ENCODE measurements around the gene NCAPG2. TPM values are rescaled to one million over a fixed set of nuclear protein-coding genes. Genes with fewer than 3 reads are reported as not detected.

The NCAPG2 gene
- total and polyA plus RNA-seq, 10 of the 15 experiments (the other 5 are each of a cell fraction or from before 2014, with no cell fraction given), result 11.2 to 78.2 (median 49.2) TPM

DNA sequence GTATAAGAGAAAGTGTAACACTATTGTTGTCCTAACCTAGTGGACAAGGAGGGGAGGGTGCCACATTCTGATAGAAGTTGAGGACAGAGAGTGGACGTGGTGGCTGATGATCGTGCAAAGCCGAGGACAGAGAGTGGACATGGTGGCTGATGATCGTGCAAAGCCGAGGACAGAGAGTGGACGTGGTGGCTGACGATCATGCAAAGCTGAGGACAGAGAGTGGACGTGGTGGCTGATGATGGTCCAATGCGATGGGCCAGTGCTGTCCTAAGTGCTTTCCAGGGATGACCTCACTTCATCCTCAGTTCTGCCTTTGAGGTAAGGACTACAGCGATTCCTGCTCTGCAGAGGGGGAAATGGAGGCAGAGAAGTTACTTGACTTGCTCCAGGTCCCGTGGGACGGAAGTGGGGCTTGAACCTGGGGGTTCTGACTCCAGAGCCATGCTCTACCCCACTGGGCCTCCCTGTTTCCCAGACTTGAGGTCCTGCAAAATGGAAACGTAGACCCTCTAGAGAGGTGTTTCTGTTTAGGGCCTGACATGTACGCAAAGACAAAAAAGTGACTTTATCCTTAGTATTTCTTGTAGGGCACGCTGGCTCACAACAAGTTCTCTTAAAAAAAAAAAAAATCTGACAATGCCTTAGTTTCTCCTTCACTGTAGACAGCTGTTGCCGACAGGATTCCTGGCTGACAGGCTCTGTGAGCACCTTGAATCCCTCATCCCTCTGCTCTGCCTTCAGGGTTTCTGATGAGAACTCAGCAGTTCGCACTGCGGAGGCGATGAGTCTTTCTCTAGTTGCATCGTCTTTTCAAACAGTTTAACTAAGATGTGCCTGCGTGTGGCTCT is 20.3 kb upstream of the NCAPG2 start:
- no peak overlapping the region for H2AFZ ChIP-seq (ENCODE audit: control insufficient read depth, low read depth, low read length)
- CTCF ChIA-PET, result no interaction called here
- no peaks in the 10 kb centered on the region for H3K4me1 ChIP-seq (ENCODE audit: control insufficient read depth, insufficient read depth, low read length)
- no peaks in the 10 kb centered on the region for H3K9me3 ChIP-seq (replicated peaks; ENCODE audit: control insufficient read depth, insufficient read depth, low read length)
- H3K4me3 ChIP-seq, result no peak overlapping the region
- no peak for TF ChIP-seq NRF1 (conservative IDR thresholded peaks at IDR 0.05; ENCODE audit: low read depth, low read length)
- TF ChIP-seq IKZF1 (conservative IDR thresholded peaks at IDR 0.05), result no peak
- TF ChIP-seq FOS (IDR thresholded peaks at IDR 0.05; ENCODE audit: borderline replicate concordance, extremely low read depth, insufficient read length), result no peak
- no peak for TF ChIP-seq BRCA1 (IDR thresholded peaks at IDR 0.05; ENCODE audit: low read depth, low read length)
- TF ChIP-seq YBX1 (IDR thresholded peaks at IDR 0.05), result no peak
- TF ChIP-seq, protein P1, sequence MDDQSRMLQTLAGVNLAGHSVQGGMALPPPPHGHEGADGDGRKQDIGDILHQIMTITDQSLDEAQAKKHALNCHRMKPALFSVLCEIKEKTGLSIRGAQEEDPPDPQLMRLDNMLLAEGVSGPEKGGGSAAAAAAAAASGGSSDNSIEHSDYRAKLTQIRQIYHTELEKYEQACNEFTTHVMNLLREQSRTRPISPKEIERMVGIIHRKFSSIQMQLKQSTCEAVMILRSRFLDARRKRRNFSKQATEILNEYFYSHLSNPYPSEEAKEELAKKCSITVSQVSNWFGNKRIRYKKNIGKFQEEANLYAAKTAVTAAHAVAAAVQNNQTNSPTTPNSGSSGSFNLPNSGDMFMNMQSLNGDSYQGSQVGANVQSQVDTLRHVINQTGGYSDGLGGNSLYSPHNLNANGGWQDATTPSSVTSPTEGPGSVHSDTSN (IDR thresholded peaks at IDR 0.05; ENCODE audit: insufficient replicate concordance, low read depth, low read length), result no peak
- no peak for TF ChIP-seq POU2F2 (IDR thresholded peaks at IDR 0.05; ENCODE audit: borderline replicate concordance, low read depth, low read length)
- no peak for TF ChIP-seq WRNIP1 (IDR thresholded peaks at IDR 0.05; ENCODE audit: borderline replicate concordance, low read depth, low read length)
- no peak for TF ChIP-seq TCF3 (IDR thresholded peaks at IDR 0.05; ENCODE audit: borderline replicate concordance, insufficient read depth, low read depth, low read length)
- no peak for TF ChIP-seq GATAD2B (conservative IDR thresholded peaks at IDR 0.05; ENCODE audit: low read depth)
- no peak for TF ChIP-seq MEF2A (IDR thresholded peaks at IDR 0.05; ENCODE audit: insufficient read depth, low read depth, low read length)
- TF ChIP-seq BMI1 (IDR thresholded peaks at IDR 0.05; ENCODE audit: borderline replicate concordance), result no peak
- no peak for TF ChIP-seq MYC (IDR thresholded peaks at IDR 0.05; ENCODE audit: insufficient read depth, insufficient read length, insufficient replicate concordance, low read length, severe bottlenecking)
- TF ChIP-seq ZZZ3 (IDR thresholded peaks at IDR 0.05; ENCODE audit: control insufficient read depth, insufficient read length, low read depth), result no peak
- TF ChIP-seq, protein P2, sequence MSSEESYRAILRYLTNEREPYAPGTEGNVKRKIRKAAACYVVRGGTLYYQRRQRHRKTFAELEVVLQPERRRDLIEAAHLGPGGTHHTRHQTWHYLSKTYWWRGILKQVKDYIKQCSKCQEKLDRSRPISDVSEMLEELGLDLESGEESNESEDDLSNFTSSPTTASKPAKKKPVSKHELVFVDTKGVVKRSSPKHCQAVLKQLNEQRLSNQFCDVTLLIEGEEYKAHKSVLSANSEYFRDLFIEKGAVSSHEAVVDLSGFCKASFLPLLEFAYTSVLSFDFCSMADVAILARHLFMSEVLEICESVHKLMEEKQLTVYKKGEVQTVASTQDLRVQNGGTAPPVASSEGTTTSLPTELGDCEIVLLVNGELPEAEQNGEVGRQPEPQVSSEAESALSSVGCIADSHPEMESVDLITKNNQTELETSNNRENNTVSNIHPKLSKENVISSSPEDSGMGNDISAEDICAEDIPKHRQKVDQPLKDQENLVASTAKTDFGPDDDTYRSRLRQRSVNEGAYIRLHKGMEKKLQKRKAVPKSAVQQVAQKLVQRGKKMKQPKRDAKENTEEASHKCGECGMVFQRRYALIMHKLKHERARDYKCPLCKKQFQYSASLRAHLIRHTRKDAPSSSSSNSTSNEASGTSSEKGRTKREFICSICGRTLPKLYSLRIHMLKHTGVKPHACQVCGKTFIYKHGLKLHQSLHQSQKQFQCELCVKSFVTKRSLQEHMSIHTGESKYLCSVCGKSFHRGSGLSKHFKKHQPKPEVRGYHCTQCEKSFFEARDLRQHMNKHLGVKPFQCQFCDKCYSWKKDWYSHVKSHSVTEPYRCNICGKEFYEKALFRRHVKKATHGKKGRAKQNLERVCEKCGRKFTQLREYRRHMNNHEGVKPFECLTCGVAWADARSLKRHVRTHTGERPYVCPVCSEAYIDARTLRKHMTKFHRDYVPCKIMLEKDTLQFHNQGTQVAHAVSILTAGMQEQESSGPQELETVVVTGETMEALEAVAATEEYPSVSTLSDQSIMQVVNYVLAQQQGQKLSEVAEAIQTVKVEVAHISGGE (CRISPR knock-in tag; IDR thresholded peaks at IDR 0.05), result no peak
- TF ChIP-seq EP300 (IDR thresholded peaks at IDR 0.05; ENCODE audit: borderline replicate concordance in 1 of 2, control insufficient read depth in 1 of 2, low read depth in 2 of 2, low read length in 2 of 2), result no peak
- TF ChIP-seq MEF2B (IDR thresholded peaks at IDR 0.05; ENCODE audit: partially characterized antibody, poor library complexity, severe bottlenecking), result no peak
- no peak for ATAC-seq
- in situ Hi-C loops (cut with MboI), result no loop called here
- POLR2A ChIA-PET, result no interaction called here
- no peaks in the 10 kb centered on the region for H3K36me3 ChIP-seq (ENCODE audit: control insufficient read depth in 2 of 2, insufficient read depth in 2 of 2, low read length in 1 of 2)
- SMC1A ChIA-PET (ENCODE audit: uncharacterized antibody, unreplicated experiment), result no interaction called here
- no peak overlapping the region for H3K9ac ChIP-seq (ENCODE audit: control insufficient read depth, insufficient read depth, low read length)
- WGBS (ENCODE audit: insufficient coverage, insufficient replicate concordance, low lambda C conversion rate, missing lambda C conversion rate), result 57% methylated on average over 21 of the region's 21 CpGs
- no peak for FAIRE-seq
- no peak for DNase-seq (ENCODE audit: low read depth, low spot score)
- H3K27ac ChIP-seq (ENCODE audit: control insufficient read depth, insufficient read depth), result no peak overlapping the region
- no peaks in the 10 kb centered on the region for H4K20me1 ChIP-seq (ENCODE audit: control insufficient read depth, insufficient read depth)
- H3K27me3 ChIP-seq (replicated peaks in 1 of 2; ENCODE audit: control insufficient read depth in 2 of 2, insufficient read depth in 2 of 2, low read length in 1 of 2), result no peaks in the 10 kb centered on the region
- BruUV-seq (replicated peaks), result no TSS peak
- RAD21 ChIA-PET (ENCODE audit: unreplicated experiment), result no interaction called here
- H3K79me2 ChIP-seq (ENCODE audit: control insufficient read depth, insufficient read depth, low read length), result no peaks in the 10 kb centered on the region
- intact Hi-C loops (cut with micrococcal nuclease; ENCODE audit: unreplicated experiment), result no loop called here
- no peak overlapping the region for H3K4me2 ChIP-seq (ENCODE audit: control insufficient read depth, insufficient read depth)
